ENCODE results near the gene TMPRSS11B.

TMPRSS11B gene

DNA sequence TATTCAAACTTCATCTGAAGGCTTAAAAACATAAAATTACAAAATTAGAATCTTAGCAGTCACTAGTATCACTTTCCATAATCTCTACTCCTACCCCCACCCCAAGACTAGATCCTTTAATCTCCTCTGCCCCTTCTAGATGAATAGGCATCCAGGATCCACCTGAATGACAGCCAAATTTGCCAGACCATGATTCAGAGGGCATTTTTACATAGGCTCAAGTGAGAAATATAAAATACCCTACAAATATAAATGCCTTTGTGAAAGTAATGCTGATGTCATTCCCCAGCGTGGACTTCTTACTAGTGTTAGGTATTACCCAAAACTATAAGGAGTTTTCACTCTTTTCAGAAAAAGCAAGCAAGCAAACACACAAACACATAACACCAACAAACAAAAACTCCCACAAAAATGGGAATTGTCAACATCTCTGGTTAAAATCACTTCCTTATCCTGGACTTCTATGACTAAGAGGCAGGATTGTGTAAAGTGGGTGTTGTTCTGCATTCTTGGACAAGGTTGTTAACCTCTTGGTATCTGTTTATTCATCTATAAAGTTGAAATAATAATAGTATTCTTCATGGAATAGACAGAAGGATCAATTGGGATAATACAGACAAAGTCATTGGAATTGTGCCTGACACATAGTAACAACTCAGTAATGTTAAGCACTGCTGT is 64.5 kb downstream of the TMPRSS11B start:
- TF ChIP-seq POLR2A (IDR thresholded peaks at IDR 0.05; ENCODE audit: low read depth, low read length), result no peak
- DNase-seq (ENCODE audit: insufficient read length, low spot score) (no peak), FAIRE-seq (no peak)

DNA sequence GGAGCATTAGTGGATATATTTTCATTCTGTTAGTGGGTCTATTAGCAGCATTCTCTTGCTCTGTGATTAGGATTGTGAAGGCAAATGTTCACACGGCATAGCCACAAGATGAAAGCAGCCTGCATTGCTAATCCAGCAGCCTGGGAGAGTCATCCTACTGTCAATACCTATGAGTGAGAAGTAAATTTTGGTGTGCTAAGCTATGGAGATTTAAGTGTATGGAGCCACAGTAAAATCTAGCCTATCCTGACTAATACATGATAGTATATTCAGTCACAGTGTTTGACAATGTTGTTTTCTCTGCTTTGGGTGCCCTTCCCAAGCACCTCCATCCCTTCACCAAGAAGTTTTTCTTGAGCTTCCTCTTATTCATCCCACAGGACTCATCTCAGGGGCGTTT is 68.6 kb downstream of the TMPRSS11B start:
- FAIRE-seq (no peak), DNase-seq (ENCODE audit: insufficient read length, low spot score) (no peak)
- TF ChIP-seq POLR2A (IDR thresholded peaks at IDR 0.05; ENCODE audit: low read depth, low read length), result no peak
